Erythroblast (primary cell): ENCODE results near the gene MIPOL1.
"Not testable (repeated sequence)": the region's sequence is repeated elsewhere in the genome, so short reads cannot be mapped to it uniquely, and the experiment has no call there.

Experiments
- GATA1 ChIP-seq: IDR thresholded peaks from 2 replicates; pipeline ENCODE4 v1.6.1; 2011; ENCODE audit warnings: low read depth, mild to moderate bottlenecking, control low read depth, low read length, moderate library complexity
- POLR2A ChIP-seq: IDR thresholded peaks from 2 replicates; pipeline ENCODE4 v1.6.1; 2011; ENCODE audit warnings: mild to moderate bottlenecking, low read length

DNA sequence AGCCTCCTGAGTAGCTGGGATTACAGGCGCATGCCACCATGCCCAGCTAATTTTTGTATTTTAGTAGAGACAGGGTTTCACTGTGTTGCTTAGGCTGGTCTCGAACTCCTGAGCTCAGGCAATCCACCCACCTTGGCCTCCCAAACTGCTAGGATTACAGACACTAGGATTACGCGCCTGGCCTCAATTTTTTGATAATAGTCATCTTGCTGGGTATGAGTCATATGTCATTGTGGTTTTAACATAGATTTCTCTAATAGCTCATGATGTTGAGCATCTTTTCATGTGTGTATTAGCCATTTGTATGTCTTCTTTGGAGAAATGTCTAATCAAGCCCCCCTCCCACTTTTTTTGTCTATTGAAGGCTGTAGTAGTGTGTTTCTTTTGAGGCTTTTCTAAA lies 38.3 kb downstream of the MIPOL1 start:
- not testable (repeated sequence) for TF ChIP-seq POLR2A, GATA1
